Pancreas (tissue), 10 donors: ENCODE measurements around the gene CD180. TPM values are rescaled to one million over a fixed set of nuclear protein-coding genes. Genes with fewer than 3 reads are reported as not detected.

Source experiments
- ATAC-seq, 4 donors: fragments of 200-7000 bp; cut with Tn5 transposase; one replicate each; pipeline versions ENCODE4 v1.8.0 to v1.9.1; 2020; ENCODE audit warnings: mild to moderate bottlenecking in 4 of 4, moderate library complexity in 4 of 4
- DNase-seq, 6 donors: peaks; one replicate each; pipeline ENCODE4 v3.0.0-alpha.2; 2020
- FAIRE-seq: peaks from 2 replicates; lab custom pipeline; 2012; peaks lifted over from hg19 to GRCh38; lab: Jason Lieb, UNC
- H3K27ac ChIP-seq, 4 donors: fragments of 200-600 bp; sonication (generic); 1 replicate in 3 of 4; 2 replicates in 1 of 4; pipeline versions ENCODE4 v1.5.0 to v1.8.0; 2020
- H3K27me3 ChIP-seq, 4 donors: fragments of 200-600 bp; one replicate each; pipeline ENCODE4 v1.8.0; 2021
- H3K36me3 ChIP-seq, 3 donors: fragments of 200-600 bp; sonication (generic) in 1 of 3; one replicate each; pipeline versions ENCODE4 v1.5.0 to v1.8.0; 2020 to 2021
- H3K4me1 ChIP-seq, 3 donors: fragments of 200-600 bp; one replicate each; pipeline ENCODE4 v1.8.0; 2021
- H3K4me3 ChIP-seq, 4 donors: fragments of 200-600 bp; sonication (generic) in 2 of 4; one replicate each; pipeline versions ENCODE4 v1.5.0 to v1.8.0; 2020 to 2021
- H3K9me3 ChIP-seq, 4 donors: fragments of 200-600 bp; one replicate each; pipeline ENCODE4 v1.8.0; 2021
- CTCF ChIP-seq, 4 donors: fragments of 200-600 bp; sonication (generic) in 3 of 4; IDR thresholded peaks; one replicate each; pipeline versions ENCODE4 v1.5.0 to v1.8.0; 2021; ENCODE audit warnings: antibody characterized with exemption in 4 of 4
- WGBS, 2 donors: extraction: QIAGEN DNeasy Blood & Tissue Kit; methylation state at CpG; one replicate each; pipeline ENCODE4 v1.1.7; 2013; 5-methylcytosine and 5-hydroxymethylcytosine counted together
- intact Hi-C, 3 donors: fragments of 100-400 bp; cut with DNase I; formaldehyde crosslinking; loops; one replicate each; pipeline versions ENCODE4 v1.11.1 to v1.14.2; 2022
- polyA plus RNA-seq, 2 donors: library from polyadenylated mRNA; stranded (reverse); fragments of 200-250 nt; gene quantifications; one replicate each; pipeline ENCODE4 v1.2.3, GENCODE V29; 2013
- total RNA-seq, 6 donors: library from RNA; stranded (reverse); fragmentation: NEBNext Ultra II Directional in 4 of 6; extraction: Animal tissue kit (Norgen Biotek cat#: 25700) in 4 of 6; gene quantifications; one replicate each; pipeline versions ENCODE4 v1.2.1 to v1.2.4, GENCODE V29; 2021 to 2023
- donor health status: healthy with polysubstance abuse.
- donor health status: DM: no; HTN: no; CAD: no; lungs with moderate emphysema.
- donor health status: DM: no; HTN: no; CAD: no.
- donor health status: control.
- donor health status: control.
- donor health status: Bipolar disorder and iron deficiency.
- donor health status: DM: yes; HTN: yes; CAD: no.
- donor health status: DM: no; HTN: no; CAD: no.
- donor health status: DM: no; HTN: no; CAD: no.
- donor health status: DM: yes; HTN: yes; CAD: no.

The CD180 gene
- total and polyA plus RNA-seq, 8 donors, result 0.04 to 2.9 (median 0.10) TPM

GRCh38 chr5:67179697-67180361, 16.8 kb downstream of the CD180 start:
- no peaks in the 10 kb centered on the region for H3K36me3 ChIP-seq
- ATAC-seq (no peak), DNase-seq (no peak), FAIRE-seq (no peak)
- no peak overlapping the region for H3K4me3 ChIP-seq
- H3K9me3 ChIP-seq, result no peaks in the 10 kb centered on the region
- WGBS, 2 donors, result 90 to 92% methylated on average over 5 of the region's 5 CpGs
- H3K27ac ChIP-seq, result no peak overlapping the region
- no peaks in the 10 kb centered on the region for H3K27me3 ChIP-seq
- no peaks in the 10 kb centered on the region for H3K4me1 ChIP-seq
- no peak for TF ChIP-seq CTCF (IDR thresholded peaks at IDR 0.05)
- intact Hi-C loops, result no loop called here

DNA sequence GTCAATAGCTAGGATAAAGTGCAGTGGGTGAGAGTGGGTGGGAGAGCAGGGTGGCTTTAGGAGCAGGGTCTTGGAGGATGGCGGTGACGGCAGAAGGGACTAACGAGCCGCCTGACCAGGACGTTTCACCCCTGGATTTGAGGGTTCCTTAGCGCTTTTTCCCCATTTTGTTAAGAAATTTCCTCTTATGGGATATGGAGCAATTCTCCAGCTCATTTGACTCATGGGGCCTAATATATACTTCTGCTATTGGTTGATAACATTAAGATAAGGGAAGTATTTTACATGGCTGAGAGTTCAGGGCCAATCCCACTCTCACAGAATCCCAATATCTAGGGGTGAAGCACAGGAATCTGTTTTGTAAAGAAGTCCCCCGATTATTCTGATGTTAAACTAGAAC, 17.6 kb downstream of the CD180 start:
- DNase-seq (no peak), ATAC-seq (no peak), FAIRE-seq (no peak)
- Histone ChIP-seq H3K27me3 (no peaks in the 10 kb centered on the region), H3K27ac (no peak overlapping the region), H3K4me1 (no peaks in the 10 kb centered on the region), H3K9me3 (no peaks in the 10 kb centered on the region), H3K4me3 (no peak overlapping the region), H3K36me3 (no peaks in the 10 kb centered on the region)
- intact Hi-C loops, result no loop called here
- 84 to 93% methylated on average over 7 of the region's 7 CpGs for WGBS, 2 donors
- no peak for TF ChIP-seq CTCF (IDR thresholded peaks at IDR 0.05)

- H3K27ac ChIP-seq, result no peak overlapping the region
- FAIRE-seq (no peak), ATAC-seq (no peak), DNase-seq (no peak)
- no peaks in the 10 kb centered on the region for H3K27me3 ChIP-seq
- H3K9me3 ChIP-seq, result no peaks in the 10 kb centered on the region
- 48 to 50% methylated on average over 1 of the region's 1 CpG for WGBS, 2 donors
- intact Hi-C loops, result no loop called here
- H3K4me3 ChIP-seq, result no peak overlapping the region
- H3K4me1 ChIP-seq, result no peaks in the 10 kb centered on the region
- TF ChIP-seq CTCF (IDR thresholded peaks at IDR 0.05), result no peak
- H3K36me3 ChIP-seq, result no peaks in the 10 kb centered on the region
Observed at GRCh38 chr5:67178085-67178484, 18.5 kb downstream of the CD180 start.

DNA sequence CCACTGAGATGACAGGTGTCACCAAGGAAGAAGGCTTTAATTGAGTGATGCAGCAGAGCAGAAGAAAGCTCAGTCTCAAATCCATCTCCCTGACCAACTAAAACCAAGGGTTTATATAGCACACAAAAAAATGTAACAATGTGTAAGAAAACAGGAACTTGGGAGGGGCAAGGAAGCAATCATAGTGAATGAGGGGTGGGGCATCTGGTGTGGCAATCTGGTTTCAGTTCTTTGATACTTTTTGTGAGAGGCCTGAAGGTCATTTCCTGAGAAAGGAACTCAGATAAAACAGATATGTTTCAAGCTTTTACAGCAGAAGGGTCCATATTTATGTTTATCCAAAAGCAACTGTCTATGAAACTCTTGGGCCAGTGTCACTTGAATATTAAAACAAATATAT, 19.7 kb downstream of the CD180 start:
- intact Hi-C loops, result no loop called here

More for the DNA sequence above, 19.7 kb downstream of the CD180 start:
- no peaks in the 10 kb centered on the region for H3K9me3 ChIP-seq
- H3K27ac ChIP-seq, result no peak overlapping the region
- H3K27me3 ChIP-seq, result no peaks in the 10 kb centered on the region
- TF ChIP-seq CTCF (IDR thresholded peaks at IDR 0.05), result no peak
- FAIRE-seq (no peak), ATAC-seq (no peak), DNase-seq (no peak)
- no peaks in the 10 kb centered on the region for H3K36me3 ChIP-seq
- H3K4me1 ChIP-seq, result no peaks in the 10 kb centered on the region
- no peak overlapping the region for H3K4me3 ChIP-seq
